Parathyroid adenoma (tissue), 2 donors: ENCODE data around the gene SAMD5.

Experiments
- H2AFZ ChIP-seq: fragments of 300-600 bp; sonication (generic); one replicate; pipeline ENCODE4 v1.7.0; 2017; ENCODE audit warnings: antibody characterized with exemption, mild to moderate bottlenecking
- H3K27ac ChIP-seq: fragments of 300-600 bp; sonication (generic); one replicate; pipeline ENCODE4 v1.7.0; 2017
- H3K27me3 ChIP-seq: fragments of 300-600 bp; sonication (generic); one replicate; pipeline ENCODE4 v1.7.0; 2017; ENCODE audit warnings: low read length; ENCODE audit not compliant: control insufficient read depth, insufficient read depth
- H3K36me3 ChIP-seq: fragments of 300-600 bp; sonication (generic); one replicate; pipeline ENCODE4 v1.7.0; 2017; ENCODE audit warnings: low read length; ENCODE audit not compliant: control insufficient read depth, insufficient read depth
- H3K4me1 ChIP-seq: fragments of 300-600 bp; sonication (generic); one replicate; pipeline ENCODE4 v1.7.0; 2017; ENCODE audit warnings: control low read depth
- H3K4me2 ChIP-seq: fragments of 300-600 bp; sonication (generic); one replicate; pipeline ENCODE4 v1.7.0; 2017; ENCODE audit warnings: low read length
- H3K4me3 ChIP-seq: fragments of 300-600 bp; sonication (generic); one replicate; pipeline ENCODE4 v1.7.0; 2017; ENCODE audit warnings: low read depth, low read length
- H3K79me2 ChIP-seq: fragments of 300-600 bp; sonication (generic); one replicate; pipeline ENCODE4 v1.7.0; 2017; ENCODE audit warnings: control low read depth
- H3K9ac ChIP-seq: fragments of 300-600 bp; sonication (generic); one replicate; pipeline ENCODE4 v1.7.0; 2017; ENCODE audit warnings: mild to moderate bottlenecking
- H3K9me3 ChIP-seq: fragments of 300-600 bp; sonication (generic); one replicate; pipeline ENCODE4 v1.7.0; 2017; ENCODE audit warnings: low read length; ENCODE audit not compliant: control insufficient read depth
- TF ChIP-seq, protein P1 (sequence below): fragments of 300-600 bp; sonication (generic); IDR thresholded peaks from one replicate; pipeline ENCODE4 v1.7.0; 2017; ENCODE audit warnings: antibody characterized with exemption, mild to moderate bottlenecking
- donor health status: primary hyperparathyroidism.

Gene SAMD5

GRCh38 chr6:147603392-147604081, 95.0 kb downstream of the SAMD5 start:
- Histone ChIP-seq H3K9me3 (no peaks in the 10 kb centered on the region), H3K4me1 (no peaks in the 10 kb centered on the region), H3K4me3 (no peak overlapping the region), H3K27me3 (no peaks in the 10 kb centered on the region), H3K27ac (no peak overlapping the region), H3K79me2 (no peaks in the 10 kb centered on the region), H3K9ac (no peak overlapping the region), H3K4me2 (no peak overlapping the region), H3K36me3 (no peaks in the 10 kb centered on the region), H2AFZ (no peak overlapping the region)
- TF ChIP-seq, protein P1, sequence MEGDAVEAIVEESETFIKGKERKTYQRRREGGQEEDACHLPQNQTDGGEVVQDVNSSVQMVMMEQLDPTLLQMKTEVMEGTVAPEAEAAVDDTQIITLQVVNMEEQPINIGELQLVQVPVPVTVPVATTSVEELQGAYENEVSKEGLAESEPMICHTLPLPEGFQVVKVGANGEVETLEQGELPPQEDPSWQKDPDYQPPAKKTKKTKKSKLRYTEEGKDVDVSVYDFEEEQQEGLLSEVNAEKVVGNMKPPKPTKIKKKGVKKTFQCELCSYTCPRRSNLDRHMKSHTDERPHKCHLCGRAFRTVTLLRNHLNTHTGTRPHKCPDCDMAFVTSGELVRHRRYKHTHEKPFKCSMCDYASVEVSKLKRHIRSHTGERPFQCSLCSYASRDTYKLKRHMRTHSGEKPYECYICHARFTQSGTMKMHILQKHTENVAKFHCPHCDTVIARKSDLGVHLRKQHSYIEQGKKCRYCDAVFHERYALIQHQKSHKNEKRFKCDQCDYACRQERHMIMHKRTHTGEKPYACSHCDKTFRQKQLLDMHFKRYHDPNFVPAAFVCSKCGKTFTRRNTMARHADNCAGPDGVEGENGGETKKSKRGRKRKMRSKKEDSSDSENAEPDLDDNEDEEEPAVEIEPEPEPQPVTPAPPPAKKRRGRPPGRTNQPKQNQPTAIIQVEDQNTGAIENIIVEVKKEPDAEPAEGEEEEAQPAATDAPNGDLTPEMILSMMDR = no peak

GRCh38 chr6:147604373-147604772, 95.9 kb downstream of the SAMD5 start:
- TF ChIP-seq, protein P1 = no peak
- H3K9me3 ChIP-seq = no peaks in the 10 kb centered on the region
- no peak overlapping the region for H3K9ac ChIP-seq
- H3K27me3 ChIP-seq = no peaks in the 10 kb centered on the region
- H3K4me2 ChIP-seq = no peak overlapping the region
- no peak overlapping the region for H2AFZ ChIP-seq
- H3K79me2 ChIP-seq = no peaks in the 10 kb centered on the region
- H3K4me1 ChIP-seq = no peaks in the 10 kb centered on the region
- no peak overlapping the region for H3K4me3 ChIP-seq
- no peaks in the 10 kb centered on the region for H3K36me3 ChIP-seq
- H3K27ac ChIP-seq = no peak overlapping the region

DNA sequence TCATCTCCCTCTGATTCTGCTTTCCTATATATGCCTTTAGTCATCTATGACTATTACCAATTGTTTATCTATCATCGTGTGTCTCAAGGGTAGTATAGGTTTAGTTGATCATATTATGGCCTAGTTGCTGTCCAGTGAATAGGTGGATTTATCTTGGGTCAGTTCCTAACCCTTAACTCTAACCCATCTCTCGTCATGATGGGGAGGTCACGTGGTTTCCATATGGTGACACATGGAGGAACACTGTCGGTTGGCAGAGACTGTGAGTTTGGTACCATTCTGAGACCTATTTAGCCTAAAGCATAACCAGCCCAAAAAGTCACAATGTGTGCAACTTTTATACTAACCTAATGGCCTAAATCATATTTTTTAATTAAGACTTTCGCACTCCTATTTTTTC, 103.5 kb downstream of the SAMD5 start:
- H3K9ac ChIP-seq = no peak overlapping the region
- no peaks in the 10 kb centered on the region for H3K79me2 ChIP-seq
- TF ChIP-seq, protein P1 = no peak
- no peaks in the 10 kb centered on the region for H3K9me3 ChIP-seq
- no peak overlapping the region for H3K4me2 ChIP-seq
- no peaks in the 10 kb centered on the region for H3K27me3 ChIP-seq
- no peak overlapping the region for H3K4me3 ChIP-seq
- H3K36me3 ChIP-seq = no peaks in the 10 kb centered on the region
- no peaks in the 10 kb centered on the region for H3K4me1 ChIP-seq
- no peak overlapping the region for H3K27ac ChIP-seq
- H2AFZ ChIP-seq = no peak overlapping the region

GRCh38 chr6:147614501-147614900, 106.0 kb downstream of the SAMD5 start:
- Histone ChIP-seq H3K27ac (no peak overlapping the region), H3K27me3 (no peaks in the 10 kb centered on the region), H3K4me2 (no peak overlapping the region), H2AFZ (no peak overlapping the region), H3K9me3 (no peaks in the 10 kb centered on the region), H3K36me3 (no peaks in the 10 kb centered on the region), H3K9ac (no peak overlapping the region), H3K79me2 (no peaks in the 10 kb centered on the region), H3K4me1 (no peaks in the 10 kb centered on the region), H3K4me3 (no peak overlapping the region)
- TF ChIP-seq, protein P1 = no peak
